Calu3 (cell line): ENCODE data around the gene LYRM1. TPM values are rescaled to one million over a fixed set of nuclear protein-coding genes. Genes with fewer than 3 reads are reported as not detected.

ENCODE experiments used
- BruUV-seq: library from RNA; stranded (reverse); fragments of 400-500 nt; replicated peaks from 2 replicates; lab custom pipeline; 2021; lab: Mats Ljungman, UMichigan
- CTCF ChIA-PET: fragments of 300-600 bp; sonication (Branson Sonifier 250); formaldehyde crosslinking; loops from one replicate; lab custom pipeline; 2022; ENCODE audit warnings: antibody characterized with exemption; lab: Charles Lee
- DNase-seq: peaks from one replicate; pipeline ENCODE4 v3.0.0; 2022
- H3K27ac Mint-ChIP-seq: one replicate; pipeline ENCODE4 v1.8.0; 2022; ENCODE audit warnings: mixed read lengths; ENCODE audit not compliant: unreplicated experiment
- H3K27me3 Mint-ChIP-seq: one replicate; pipeline ENCODE4 v1.8.0; 2022; ENCODE audit warnings: mixed read lengths; ENCODE audit not compliant: unreplicated experiment
- H3K36me3 Mint-ChIP-seq: one replicate; pipeline ENCODE4 v1.8.0; 2022; ENCODE audit warnings: mild to moderate bottlenecking, moderate library complexity, mixed read lengths; ENCODE audit not compliant: insufficient read depth, unreplicated experiment
- H3K4me1 Mint-ChIP-seq: one replicate; pipeline ENCODE4 v1.8.0; 2022; ENCODE audit warnings: mild to moderate bottlenecking, low read depth, mixed read lengths; ENCODE audit not compliant: unreplicated experiment
- H3K4me3 Mint-ChIP-seq: one replicate; pipeline ENCODE4 v1.8.0; 2022; ENCODE audit warnings: mild to moderate bottlenecking, low read depth, moderate library complexity, mixed read lengths; ENCODE audit not compliant: unreplicated experiment
- H3K9me3 Mint-ChIP-seq: one replicate; pipeline ENCODE4 v1.8.0; 2022; ENCODE audit warnings: low read depth, mixed read lengths; ENCODE audit not compliant: unreplicated experiment
- intact Hi-C: fragments of 100-400 bp; cut with micrococcal nuclease; formaldehyde crosslinking; loops from one replicate; pipeline ENCODE4 v1.10.0; 2022; ENCODE audit not compliant: unreplicated experiment
- total RNA-seq: library from RNA; stranded (reverse); gene quantifications from 2 replicates; pipeline ENCODE4 v1.2.3, GENCODE V29; 2022
- TF ChIP-seq, protein P1 (sequence below): fragments of 200-600 bp; IDR thresholded peaks from one replicate; pipeline ENCODE4 v1.8.0; 2022; ENCODE audit warnings: antibody characterized with exemption; ENCODE audit not compliant: unreplicated experiment

The LYRM1 gene
- total RNA-seq, 1 experiment from 2014 or later = 36.5 TPM

DNA sequence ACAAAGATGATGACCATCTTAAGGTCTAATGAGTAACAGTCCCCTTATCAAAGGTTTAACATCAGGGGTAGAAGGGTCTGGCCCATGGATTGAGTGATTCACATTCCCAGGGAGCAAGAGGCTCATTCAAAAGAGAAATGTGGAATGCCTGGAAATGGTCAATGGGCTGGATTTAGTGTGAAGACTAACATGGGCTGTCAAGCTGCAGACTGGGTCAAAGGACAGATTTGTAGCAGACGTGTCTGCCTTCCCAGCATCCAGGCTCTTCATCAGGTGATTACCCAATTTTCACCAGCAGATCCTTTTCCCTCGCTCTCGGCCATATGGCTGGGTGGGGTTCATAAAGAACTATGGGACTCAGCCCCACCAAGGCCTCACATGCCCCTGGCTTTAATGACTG, 27.2 kb upstream of the LYRM1 start:
- intact Hi-C loops = no loop called here
- CTCF ChIA-PET = no interaction called here
- H3K27ac Mint-ChIP-seq = no peak overlapping the region
- DNase-seq = no peak
- no peaks in the 10 kb centered on the region for H3K36me3 Mint-ChIP-seq
- no TSS peak for BruUV-seq
- no peaks in the 10 kb centered on the region for H3K9me3 Mint-ChIP-seq
- TF ChIP-seq, protein P1, sequence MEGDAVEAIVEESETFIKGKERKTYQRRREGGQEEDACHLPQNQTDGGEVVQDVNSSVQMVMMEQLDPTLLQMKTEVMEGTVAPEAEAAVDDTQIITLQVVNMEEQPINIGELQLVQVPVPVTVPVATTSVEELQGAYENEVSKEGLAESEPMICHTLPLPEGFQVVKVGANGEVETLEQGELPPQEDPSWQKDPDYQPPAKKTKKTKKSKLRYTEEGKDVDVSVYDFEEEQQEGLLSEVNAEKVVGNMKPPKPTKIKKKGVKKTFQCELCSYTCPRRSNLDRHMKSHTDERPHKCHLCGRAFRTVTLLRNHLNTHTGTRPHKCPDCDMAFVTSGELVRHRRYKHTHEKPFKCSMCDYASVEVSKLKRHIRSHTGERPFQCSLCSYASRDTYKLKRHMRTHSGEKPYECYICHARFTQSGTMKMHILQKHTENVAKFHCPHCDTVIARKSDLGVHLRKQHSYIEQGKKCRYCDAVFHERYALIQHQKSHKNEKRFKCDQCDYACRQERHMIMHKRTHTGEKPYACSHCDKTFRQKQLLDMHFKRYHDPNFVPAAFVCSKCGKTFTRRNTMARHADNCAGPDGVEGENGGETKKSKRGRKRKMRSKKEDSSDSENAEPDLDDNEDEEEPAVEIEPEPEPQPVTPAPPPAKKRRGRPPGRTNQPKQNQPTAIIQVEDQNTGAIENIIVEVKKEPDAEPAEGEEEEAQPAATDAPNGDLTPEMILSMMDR = no peak
- H3K27me3 Mint-ChIP-seq = no peaks in the 10 kb centered on the region
- H3K4me1 Mint-ChIP-seq = peaks cover 51% of the 10 kb centered on the region
- H3K4me3 Mint-ChIP-seq = no peak overlapping the region

DNA sequence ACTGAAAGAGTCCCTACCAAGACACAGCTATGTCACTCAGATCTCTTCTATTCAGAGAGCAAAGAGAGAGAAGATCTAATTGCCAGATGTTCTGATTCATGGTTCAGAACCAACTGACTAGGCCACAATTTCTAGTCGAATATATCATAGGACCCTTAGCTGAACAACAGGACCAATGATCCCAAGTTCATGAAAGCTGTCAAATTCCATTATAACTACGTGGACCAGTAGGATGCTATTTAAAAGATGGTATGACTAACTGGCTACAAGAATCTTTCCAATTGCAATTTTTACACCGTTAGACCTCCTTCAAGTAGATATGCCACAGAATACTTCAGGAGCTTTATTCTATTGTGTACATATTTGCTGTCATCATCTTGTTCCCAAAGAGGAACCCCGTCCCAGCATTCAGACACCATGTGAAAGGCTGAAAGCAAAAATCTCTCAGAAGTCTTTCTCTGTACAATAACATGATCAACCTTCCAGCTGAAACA, 26.4 kb upstream of the LYRM1 start:
- H3K4me3 Mint-ChIP-seq = no peak overlapping the region
- CTCF ChIA-PET = interaction anchor here (0.7 to 1.4 kb wide), 4 partner anchors 8 to 42 kb away, joined by 3 to 10 read pairs (median 4); no protein-coding TSS in a partner anchor

DNA sequence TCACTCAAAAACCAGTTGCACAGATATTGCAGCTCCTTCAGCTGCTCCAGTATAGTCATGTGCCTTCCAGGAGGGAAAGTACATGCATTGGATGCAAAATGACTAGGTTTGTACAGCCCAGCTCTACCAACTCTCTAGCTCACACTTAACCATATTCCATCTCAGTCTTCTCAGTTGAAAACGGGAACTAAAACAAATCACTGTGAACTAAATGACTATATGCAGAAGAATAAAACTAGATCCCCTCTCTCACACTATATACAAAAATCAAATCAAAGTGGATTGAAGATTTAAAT, 25.3 kb upstream of the LYRM1 start:
- Mint-ChIP-seq H3K4me3 (no peak overlapping the region), H3K36me3 (no peaks in the 10 kb centered on the region)
- intact Hi-C loops = no loop called here

More for the DNA sequence above, 26.4 kb upstream of the LYRM1 start:
- H3K36me3 Mint-ChIP-seq = no peaks in the 10 kb centered on the region
- DNase-seq = no peak
- H3K27ac Mint-ChIP-seq = no peak overlapping the region
- TF ChIP-seq, protein P1 = no peak
- no peaks in the 10 kb centered on the region for H3K9me3 Mint-ChIP-seq
- H3K4me1 Mint-ChIP-seq = peaks cover 51% of the 10 kb centered on the region
- no TSS peak for BruUV-seq
- H3K27me3 Mint-ChIP-seq = no peaks in the 10 kb centered on the region
- intact Hi-C loops = no loop called here

DNA sequence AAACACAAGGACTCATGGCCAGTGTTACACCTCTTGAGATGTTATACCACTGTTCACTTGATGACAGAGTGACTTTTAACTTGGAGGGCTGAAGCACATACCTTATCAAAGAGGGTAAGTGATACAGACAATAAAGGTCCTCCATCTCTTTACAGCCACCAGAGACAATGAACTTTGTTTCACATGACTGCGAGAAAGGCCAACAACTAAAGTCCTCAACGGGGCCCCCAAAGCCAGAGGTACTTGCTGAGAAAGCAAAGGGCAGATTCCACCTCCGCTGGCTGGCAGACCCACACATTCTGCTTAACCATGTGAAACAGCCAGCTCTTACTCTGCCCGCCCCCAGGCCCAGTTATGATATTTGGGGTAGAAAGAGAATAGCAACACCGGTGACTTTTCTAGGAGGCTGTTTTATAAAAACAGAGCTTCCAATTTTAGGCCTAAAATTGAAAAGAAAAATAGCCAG, 21.9 kb upstream of the LYRM1 start:
- Mint-ChIP-seq H3K4me1 (peaks cover 69% of the 10 kb centered on the region), H3K4me3 (peak overlapping the region; percentile 56), H3K36me3 (peaks cover 4% of the 10 kb centered on the region), H3K27ac (peak overlapping the region; percentile 69), H3K9me3 (no peaks in the 10 kb centered on the region), H3K27me3 (no peaks in the 10 kb centered on the region)
- BruUV-seq = no TSS peak
- CTCF ChIA-PET = interaction anchor here (1.1 to 1.3 kb wide), 2 partner anchors 11 to 223 kb away, joined by 3 read pairs; no protein-coding TSS in a partner anchor
- no peak for DNase-seq
- TF ChIP-seq, protein P1 = no peak
- intact Hi-C loops = loop anchor here (2.0 kb wide), 1 partner anchor 22 kb away; the partner anchor contains the start of genes DCUN1D3 and LYRM1

More for the DNA sequence above, 25.3 kb upstream of the LYRM1 start:
- TF ChIP-seq, protein P1 = no peak
- Mint-ChIP-seq H3K4me1 (peaks cover 51% of the 10 kb centered on the region), H3K27ac (no peak overlapping the region), H3K9me3 (no peaks in the 10 kb centered on the region), H3K27me3 (no peaks in the 10 kb centered on the region)
- CTCF ChIA-PET = interaction anchor here (0.7 to 1.4 kb wide), 5 partner anchors 8 to 39 kb away, joined by 3 to 10 read pairs (median 3); partner anchors contain the start of genes DCUN1D3 and LYRM1
- DNase-seq = no peak
- no TSS peak for BruUV-seq
